OCI-LY3 (cell line): ENCODE data around the gene FAM89B.

Experiments
- EZH2phosphoT487 ChIP-seq: fragments of 200-600 bp; shearing (Covaris generic); IDR thresholded peaks from 2 replicates; pipeline ENCODE4 v1.6.1; 2018; ENCODE audit warnings: antibody characterized with exemption, mixed run types, low read depth
- TF ChIP-seq, protein P1 (sequence below): fragments of 200-600, 300-600 bp; sonication (generic); IDR thresholded peaks from 2 replicates; pipeline ENCODE4 v1.5.1; 2014; ENCODE audit warnings: antibody characterized with exemption, low read length, low read depth

DNA sequence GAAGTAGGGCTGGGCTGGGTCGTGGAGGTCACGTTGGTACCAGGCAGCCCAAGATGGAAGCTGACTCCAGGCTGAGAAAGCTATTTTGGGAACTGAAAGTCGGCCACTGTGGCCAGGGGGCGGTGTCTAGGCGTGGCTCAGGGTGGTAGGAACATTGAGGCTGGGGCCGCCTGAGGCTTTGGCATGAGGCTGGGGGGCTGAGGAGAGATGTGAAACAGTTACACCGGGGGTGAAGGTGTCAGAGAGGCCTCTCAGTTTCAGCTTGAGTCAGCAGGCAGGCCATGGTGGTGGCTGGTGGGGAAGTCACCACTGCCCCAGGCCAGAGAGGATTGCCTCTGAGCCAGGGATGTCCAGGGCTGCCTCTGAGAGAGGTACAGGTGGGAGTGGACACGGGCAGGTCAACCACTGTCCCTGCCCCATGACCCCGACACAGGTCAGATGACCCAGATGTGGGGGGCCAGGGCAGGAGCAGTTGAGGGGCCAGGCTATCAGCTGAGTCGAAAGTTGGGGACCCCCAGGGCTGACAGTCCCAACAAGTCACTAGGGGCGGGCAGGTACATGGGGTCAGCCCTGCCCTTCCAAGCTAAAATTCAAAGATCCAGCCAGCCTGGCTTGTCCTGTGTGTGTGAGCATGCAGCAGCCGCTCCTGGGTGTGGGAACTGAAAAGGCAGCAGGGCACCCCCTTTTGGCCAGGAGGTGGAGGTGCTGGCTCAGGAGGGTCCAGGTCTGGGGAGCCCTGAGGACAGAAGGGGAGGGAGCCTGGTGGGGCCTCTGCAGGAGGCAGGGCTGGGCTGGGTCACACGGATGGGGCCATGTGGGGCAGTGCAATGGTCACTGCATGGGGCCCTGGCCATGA is 16.1 kb downstream of the FAM89B start:
- TF ChIP-seq, protein P1, sequence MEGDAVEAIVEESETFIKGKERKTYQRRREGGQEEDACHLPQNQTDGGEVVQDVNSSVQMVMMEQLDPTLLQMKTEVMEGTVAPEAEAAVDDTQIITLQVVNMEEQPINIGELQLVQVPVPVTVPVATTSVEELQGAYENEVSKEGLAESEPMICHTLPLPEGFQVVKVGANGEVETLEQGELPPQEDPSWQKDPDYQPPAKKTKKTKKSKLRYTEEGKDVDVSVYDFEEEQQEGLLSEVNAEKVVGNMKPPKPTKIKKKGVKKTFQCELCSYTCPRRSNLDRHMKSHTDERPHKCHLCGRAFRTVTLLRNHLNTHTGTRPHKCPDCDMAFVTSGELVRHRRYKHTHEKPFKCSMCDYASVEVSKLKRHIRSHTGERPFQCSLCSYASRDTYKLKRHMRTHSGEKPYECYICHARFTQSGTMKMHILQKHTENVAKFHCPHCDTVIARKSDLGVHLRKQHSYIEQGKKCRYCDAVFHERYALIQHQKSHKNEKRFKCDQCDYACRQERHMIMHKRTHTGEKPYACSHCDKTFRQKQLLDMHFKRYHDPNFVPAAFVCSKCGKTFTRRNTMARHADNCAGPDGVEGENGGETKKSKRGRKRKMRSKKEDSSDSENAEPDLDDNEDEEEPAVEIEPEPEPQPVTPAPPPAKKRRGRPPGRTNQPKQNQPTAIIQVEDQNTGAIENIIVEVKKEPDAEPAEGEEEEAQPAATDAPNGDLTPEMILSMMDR = peak; percentile 93
- TF ChIP-seq EZH2phosphoT487 = no peak
